ENCODE data around the gene TUBB2B. TPM values are rescaled to one million over a fixed set of nuclear protein-coding genes. Genes with fewer than 3 reads are reported as not detected.

The TUBB2B gene
- total and polyA plus RNA-seq, 12 donors: 0.28 to 3.6 (median 0.94) TPM

GRCh38 chr6:3221578-3221977, 5.9 kb downstream of the TUBB2B start:
- TF ChIP-seq, protein P1, sequence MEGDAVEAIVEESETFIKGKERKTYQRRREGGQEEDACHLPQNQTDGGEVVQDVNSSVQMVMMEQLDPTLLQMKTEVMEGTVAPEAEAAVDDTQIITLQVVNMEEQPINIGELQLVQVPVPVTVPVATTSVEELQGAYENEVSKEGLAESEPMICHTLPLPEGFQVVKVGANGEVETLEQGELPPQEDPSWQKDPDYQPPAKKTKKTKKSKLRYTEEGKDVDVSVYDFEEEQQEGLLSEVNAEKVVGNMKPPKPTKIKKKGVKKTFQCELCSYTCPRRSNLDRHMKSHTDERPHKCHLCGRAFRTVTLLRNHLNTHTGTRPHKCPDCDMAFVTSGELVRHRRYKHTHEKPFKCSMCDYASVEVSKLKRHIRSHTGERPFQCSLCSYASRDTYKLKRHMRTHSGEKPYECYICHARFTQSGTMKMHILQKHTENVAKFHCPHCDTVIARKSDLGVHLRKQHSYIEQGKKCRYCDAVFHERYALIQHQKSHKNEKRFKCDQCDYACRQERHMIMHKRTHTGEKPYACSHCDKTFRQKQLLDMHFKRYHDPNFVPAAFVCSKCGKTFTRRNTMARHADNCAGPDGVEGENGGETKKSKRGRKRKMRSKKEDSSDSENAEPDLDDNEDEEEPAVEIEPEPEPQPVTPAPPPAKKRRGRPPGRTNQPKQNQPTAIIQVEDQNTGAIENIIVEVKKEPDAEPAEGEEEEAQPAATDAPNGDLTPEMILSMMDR (IDR thresholded peaks at IDR 0.05): no peak
- no peak overlapping the region for H3K27ac ChIP-seq

DNA sequence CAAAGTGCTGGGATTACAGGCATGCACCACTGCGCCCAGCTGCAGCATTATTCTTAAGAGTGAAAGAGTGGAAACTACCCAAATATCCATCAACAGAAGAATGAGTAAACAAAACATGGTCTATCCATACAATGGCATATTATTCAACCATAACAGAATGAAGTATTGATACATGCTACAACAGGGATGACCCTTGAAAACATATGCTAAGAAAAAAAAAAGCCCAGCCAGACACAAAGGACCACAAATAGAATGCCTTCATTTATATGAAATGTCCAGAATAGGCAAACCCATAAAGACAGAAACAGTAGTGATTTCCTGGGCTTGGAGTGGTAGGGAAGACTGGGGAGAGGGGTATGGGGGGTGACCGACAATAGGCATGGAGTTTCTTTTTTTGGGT, 7.1 kb downstream of the TUBB2B start:
- intact Hi-C loops (cut with DNase I): no loop called here
- 86 to 88% methylated on average over 2 of the region's 2 CpGs for whole genome bisulfite sequencing, 2 donors
- ATAC-seq (no peak), DNase-seq (no peak)
- no peaks in the 10 kb centered on the region for H3K36me3 ChIP-seq
- H3K4me1 ChIP-seq: no peaks in the 10 kb centered on the region
- TF ChIP-seq, protein P1 (IDR thresholded peaks at IDR 0.05): no peak
- peaks cover 0 to 40% (median 0%) of the 10 kb centered on the region in 7 donors for H3K27me3 ChIP-seq
- H3K4me3 ChIP-seq: no peak overlapping the region
- no peak overlapping the region for H3K27ac ChIP-seq
- H3K9me3 ChIP-seq: no peaks in the 10 kb centered on the region

More at GRCh38 chr6:3221578-3221977, 5.9 kb downstream of the TUBB2B start:
- Histone ChIP-seq H3K4me3 (no peak overlapping the region), H3K9me3 (no peaks in the 10 kb centered on the region), H3K27me3 (peaks cover 0 to 47% (median 7%) of the 10 kb centered on the region in 7 donors), H3K4me1 (peaks cover 0 to 3% (median 1%) of the 10 kb centered on the region in 9 donors), H3K36me3 (no peaks in the 10 kb centered on the region)
- ATAC-seq (no peak), DNase-seq (no peak)
- WGBS, 2 donors: 94 to 97% methylated on average over 4 of the region's 4 CpGs
- intact Hi-C loops (cut with DNase I): no loop called here

DNA sequence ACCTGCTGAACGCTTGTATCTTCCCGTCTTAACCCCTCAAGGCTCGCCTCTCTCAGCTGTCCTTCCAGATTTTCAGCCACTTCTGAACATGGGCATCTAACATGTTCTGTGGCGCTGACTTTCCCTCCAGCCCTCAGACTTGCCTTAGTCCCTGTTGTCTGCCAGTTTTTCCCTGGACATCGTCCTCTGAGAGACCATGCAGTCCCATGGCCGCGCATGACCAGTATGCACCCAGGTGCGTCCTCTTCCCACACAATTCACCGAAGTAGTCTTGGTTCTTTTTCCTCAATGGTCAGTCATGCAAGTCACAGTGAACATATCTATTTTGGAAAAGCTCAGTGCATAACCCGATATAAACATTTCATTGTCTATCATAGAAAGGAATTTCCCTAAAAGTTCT, 9.2 kb downstream of the TUBB2B start:
- no peak overlapping the region for H3K4me3 ChIP-seq
- TF ChIP-seq, protein P1 (IDR thresholded peaks at IDR 0.05): no peak

GRCh38 chr6:3217286-3217685, 10.2 kb downstream of the TUBB2B start:
- H3K4me3 ChIP-seq: no peak overlapping the region
- DNase-seq (no peak), ATAC-seq (no peak)
- no peak overlapping the region for H3K27ac ChIP-seq
- 89 to 93% methylated on average over 2 of the region's 2 CpGs for WGBS, 2 donors
- intact Hi-C loops (cut with DNase I): no loop called here
- H3K36me3 ChIP-seq: no peaks in the 10 kb centered on the region
- no peaks in the 10 kb centered on the region for H3K4me1 ChIP-seq
- H3K27me3 ChIP-seq: peaks cover 0 to 28% (median 0%) of the 10 kb centered on the region in 7 donors
- H3K9me3 ChIP-seq: no peaks in the 10 kb centered on the region
- TF ChIP-seq, protein P1 (IDR thresholded peaks at IDR 0.05): no peak

More for the DNA sequence above, 9.2 kb downstream of the TUBB2B start:
- no peaks in the 10 kb centered on the region for H3K9me3 ChIP-seq
- no peaks in the 10 kb centered on the region for H3K4me1 ChIP-seq
- peaks cover 0 to 32% (median 0%) of the 10 kb centered on the region in 7 donors for H3K27me3 ChIP-seq
- no peak for DNase-seq
- no peaks in the 10 kb centered on the region for H3K36me3 ChIP-seq
- ATAC-seq: no peak
- intact Hi-C loops (cut with DNase I): no loop called here
- 89 to 93% methylated on average over 10 of the region's 10 CpGs for WGBS, 2 donors
- no peak overlapping the region for H3K27ac ChIP-seq
